ENCODE measurements around the gene JAM3.

- TF ChIP-seq, protein P1, sequence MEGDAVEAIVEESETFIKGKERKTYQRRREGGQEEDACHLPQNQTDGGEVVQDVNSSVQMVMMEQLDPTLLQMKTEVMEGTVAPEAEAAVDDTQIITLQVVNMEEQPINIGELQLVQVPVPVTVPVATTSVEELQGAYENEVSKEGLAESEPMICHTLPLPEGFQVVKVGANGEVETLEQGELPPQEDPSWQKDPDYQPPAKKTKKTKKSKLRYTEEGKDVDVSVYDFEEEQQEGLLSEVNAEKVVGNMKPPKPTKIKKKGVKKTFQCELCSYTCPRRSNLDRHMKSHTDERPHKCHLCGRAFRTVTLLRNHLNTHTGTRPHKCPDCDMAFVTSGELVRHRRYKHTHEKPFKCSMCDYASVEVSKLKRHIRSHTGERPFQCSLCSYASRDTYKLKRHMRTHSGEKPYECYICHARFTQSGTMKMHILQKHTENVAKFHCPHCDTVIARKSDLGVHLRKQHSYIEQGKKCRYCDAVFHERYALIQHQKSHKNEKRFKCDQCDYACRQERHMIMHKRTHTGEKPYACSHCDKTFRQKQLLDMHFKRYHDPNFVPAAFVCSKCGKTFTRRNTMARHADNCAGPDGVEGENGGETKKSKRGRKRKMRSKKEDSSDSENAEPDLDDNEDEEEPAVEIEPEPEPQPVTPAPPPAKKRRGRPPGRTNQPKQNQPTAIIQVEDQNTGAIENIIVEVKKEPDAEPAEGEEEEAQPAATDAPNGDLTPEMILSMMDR (IDR thresholded peaks at IDR 0.05 in 2 of 3, conservative IDR thresholded peaks at IDR 0.05 in 1 of 3; ENCODE audit: control insufficient read depth in 2 of 3, extremely low read depth in 1 of 3, insufficient read depth in 1 of 3, low read depth in 3 of 3, low read length in 3 of 3), result no peak
- TF ChIP-seq NFYB (IDR thresholded peaks at IDR 0.05; ENCODE audit: insufficient read depth, low read depth, low read length), result no peak
- no peak for TF ChIP-seq CREM (IDR thresholded peaks at IDR 0.05; ENCODE audit: low read depth)
- TF ChIP-seq MAX (IDR thresholded peaks at IDR 0.05; ENCODE audit: low read depth, low read length), result no peak
These were observed 51.4 kb downstream of the JAM3 start for GRCh38 chr11:134120143-134120850.

Data from GM12878 (cell line).